Dermis lymphatic vessel endothelial cell (primary cell): ENCODE measurements around the gene CWC15. TPM values are rescaled to one million over a fixed set of nuclear protein-coding genes. Genes with fewer than 3 reads are reported as not detected.

Experiments
- total RNA-seq: library from RNA; depleted of rRNA; stranded (reverse); fragments of >200 nt; gene quantifications from 2 replicates; pipeline ENCODE4 v1.2.1, GENCODE V29; 2014

Gene CWC15
- 38.4 and 40.1 TPM in 2 replicates for total RNA-seq

GRCh38 chr11:94973099-94973968 is at the start of gene CWC15, which contains the start of gene KDM4D:
CWC15 (minus strand) TSS chr11:94973556; CDS start chr11:94972185, 1,371 bp downstream.
KDM4D (plus strand) TSS chr11:94973709; CDS start chr11:94997373, 23,664 bp downstream.

Other genes starting within 250 kb of the CWC15 start
- gene AMOTL1, start 205.2 kb downstream of the CWC15 start, total RNA-seq = 34.7 and 51.0 TPM in 2 replicates
- 0.17 and 0.33 TPM in 2 replicates for gene KDM4D, start 153 bp upstream of the CWC15 start, total RNA-seq
- gene KDM4E, start 51.7 kb upstream of the CWC15 start, total RNA-seq = not detected in 2 replicates
- gene KDM4F, start 75.9 kb upstream of the CWC15 start, total RNA-seq = not detected in 2 replicates
- 19.7 and 28.9 TPM in 2 replicates for gene SRSF8, start 93.4 kb upstream of the CWC15 start, total RNA-seq
- 89.2 and 113 TPM in 2 replicates for gene ENDOD1, start 116.3 kb upstream of the CWC15 start, total RNA-seq